K562 (cell line): ENCODE results near the gene KIAA0513. TPM values are rescaled to one million over a fixed set of nuclear protein-coding genes. Genes with fewer than 3 reads are reported as not detected.

Experiments used
- ELF2 ChIP-seq: fragments of 250-450 bp; sonication (Bioruptor Pico); IDR thresholded peaks from 2 replicates; pipeline ENCODE4 v1.5.0; 2021; ENCODE audit warnings: mild to moderate bottlenecking
- HBP1 ChIP-seq: fragments of 450-650 bp; formaldehyde crosslinking; IDR thresholded peaks from 2 replicates; pipeline ENCODE4 v1.4.0; 2022; ENCODE audit warnings: missing genetic modification characterization
- HDGF ChIP-seq: fragments of 450-650 bp; IDR thresholded peaks from 2 replicates; pipeline ENCODE4 v1.6.1; 2016
- LARP7 ChIP-seq: fragments of 450-650 bp; IDR thresholded peaks from 2 replicates; pipeline ENCODE4 v1.6.1; 2016
- MGA ChIP-seq: fragments of 450-650 bp; IDR thresholded peaks from 2 replicates; pipeline ENCODE4 v1.6.1; 2016; ENCODE audit warnings: mild to moderate bottlenecking, moderate library complexity
- MITF ChIP-seq: IDR thresholded peaks from 2 replicates; pipeline ENCODE4 v1.6.1; 2014; ENCODE audit warnings: antibody characterized with exemption
- POLR2B ChIP-seq: fragments of 450-650 bp; IDR thresholded peaks from 2 replicates; pipeline ENCODE4 v1.6.1; 2018; ENCODE audit warnings: low read depth; ENCODE audit not compliant: partially characterized antibody
- POU5F1 ChIP-seq: fragments of 150-350 bp; IDR thresholded peaks from 2 replicates; pipeline ENCODE4 v1.6.1; 2014; ENCODE audit warnings: borderline replicate concordance, low read length, low read depth, mild to moderate bottlenecking; ENCODE audit not compliant: partially characterized antibody
- SRSF9 ChIP-seq: fragments of 200-400 bp; formaldehyde crosslinking; IDR thresholded peaks from 2 replicates; pipeline ENCODE4 v1.6.1; 2017; ENCODE audit warnings: low read depth, low read length, borderline replicate concordance
- TAF15 ChIP-seq: fragments of 200-400 bp; formaldehyde crosslinking; IDR thresholded peaks from 2 replicates; pipeline ENCODE4 v1.6.1; 2017; ENCODE audit warnings: mild to moderate bottlenecking, low read depth, low read length, moderate library complexity
- ZNF133 ChIP-seq: fragments of 250-450 bp; sonication (Bioruptor Pico); IDR thresholded peaks from 2 replicates; pipeline ENCODE4 v1.4.0; 2020; ENCODE audit warnings: mild to moderate bottlenecking
- ZNF449 ChIP-seq: fragments of 250-450 bp; sonication (Bioruptor Pico); IDR thresholded peaks from 2 replicates; pipeline ENCODE4 v1.8.0; 2022; ENCODE audit warnings: moderate library complexity, mild to moderate bottlenecking, inconsistent platforms
- ZNF57 ChIP-seq: fragments of 450-650 bp; formaldehyde crosslinking; IDR thresholded peaks from 2 replicates; pipeline ENCODE4 v1.4.0; 2020; ENCODE audit warnings: mild to moderate bottlenecking, moderate library complexity
- polyA plus RNA-seq, 8 experiments: library from polyadenylated mRNA; depleted of rRNA in 4 of 8; stranded (reverse) in 5 of 8; unstranded in 3 of 8; fragments of >200 nt; fragmentation: Nextera tagmentation in 2 of 8; fragmentation: Illumina TruSeq in 1 of 8; extraction: Ambion mirVana in 2 of 8; extraction: Trizol in 1 of 8; gene quantifications; 2 replicates each; pipeline versions ENCODE4 v1.2.1 to v1.2.3, GENCODE V29; 2011 to 2014; ENCODE audit warnings: inconsistent platforms in 1 of 8, missing spikeins in 1 of 8
- total RNA-seq, 7 experiments: library from RNA; depleted of rRNA in 6 of 7; stranded (reverse); fragments of >200 nt in 6 of 7; fragmentation: Illumina TruSeq in 2 of 7; extraction: Trizol in 2 of 7; gene quantifications; 2 replicates each; pipeline versions ENCODE4 v1.2.1 to v1.2.3, GENCODE V29; 2011 to 2021; ENCODE audit warnings: low replicate concordance in 1 of 7

KIAA0513 gene
- total and polyA plus RNA-seq, 9 of the 15 experiments (the other 6 are each of a cell fraction or from before 2014, with no cell fraction given), result 0.18 to 13.7 (median 10.2) TPM

GRCh38 chr16:85114909-85115567, 87.4 kb downstream of the KIAA0513 start (continued):
- no peak for TF ChIP-seq ZNF449 (CRISPR knock-in tag)
- TF ChIP-seq TAF15, result no peak
- no peak for TF ChIP-seq ZNF57 (CRISPR knock-in tag)
- TF ChIP-seq ELF2, result peak; percentile 93
- no peak for TF ChIP-seq MGA
- TF ChIP-seq POU5F1, result no peak
- TF ChIP-seq HDGF, result no peak
- TF ChIP-seq HBP1 (CRISPR knock-in tag), result no peak
- TF ChIP-seq SRSF9, result no peak
- no peak for TF ChIP-seq POLR2B
- TF ChIP-seq ZNF133 (CRISPR knock-in tag), result no peak
- TF ChIP-seq MITF, result 0 out of 2 replicates have a peak, but pooled peaks have one; percentile 25
- no peak for TF ChIP-seq LARP7
